ENCODE data around the gene DGAT2. TPM values are rescaled to one million over a fixed set of nuclear protein-coding genes. Genes with fewer than 3 reads are reported as not detected.

DGAT2 gene
- total and polyA plus RNA-seq, 4 donors: 57.2 to 152 (median 108) TPM

DNA sequence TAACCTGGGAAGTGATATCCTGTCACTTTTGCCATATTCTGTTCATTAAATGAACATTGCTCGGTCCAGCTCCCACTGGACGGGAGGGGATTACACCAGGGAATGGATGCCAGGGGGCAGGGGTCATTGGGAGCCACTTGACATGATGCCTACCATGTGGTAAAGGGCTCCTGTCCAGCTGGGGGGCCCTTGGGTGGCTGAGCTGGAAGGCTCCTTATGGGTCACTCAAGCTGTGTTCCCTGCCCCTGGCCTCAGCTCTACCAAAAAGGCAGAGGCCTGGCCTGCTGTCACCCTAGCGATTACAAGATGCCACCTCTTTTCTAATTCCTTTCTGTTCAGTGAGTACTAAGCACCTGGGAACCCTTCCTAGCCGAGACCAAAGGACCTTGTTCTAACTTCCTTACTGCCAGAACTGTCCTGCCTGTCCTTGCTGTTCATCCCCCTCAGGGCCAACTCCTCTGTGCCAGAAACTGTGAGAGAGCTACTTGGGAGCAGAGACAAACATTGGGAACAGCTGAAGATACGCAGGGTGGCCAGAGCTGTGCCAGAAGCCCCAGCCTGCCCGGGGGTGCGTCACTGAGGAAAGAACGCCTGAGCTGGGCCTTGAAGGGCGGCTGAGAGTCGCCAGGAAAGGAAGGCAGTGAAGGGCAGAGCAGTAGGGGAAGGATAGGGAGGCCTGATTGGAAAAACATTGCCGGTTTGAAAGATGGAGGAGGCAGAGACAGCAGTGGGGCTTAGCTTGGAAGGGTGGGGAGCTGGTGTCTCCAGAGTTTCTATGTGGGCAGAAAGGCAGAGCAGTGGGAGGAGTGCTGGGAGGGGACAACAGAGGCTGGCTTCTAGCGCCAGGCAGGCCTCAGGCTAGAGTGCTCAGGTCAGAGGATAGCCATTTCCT is 33.7 kb downstream of the DGAT2 start:
- Histone ChIP-seq H3K27me3 (ENCODE audit: control insufficient read depth in 4 of 4, insufficient read depth in 4 of 4, low read length in 3 of 4) (no peaks in the 10 kb centered on the region), H3K36me3 (ENCODE audit: control insufficient read depth in 4 of 4, insufficient read depth in 3 of 4, low read depth in 1 of 4, low read length in 3 of 4) (peaks cover 2 to 36% (median 14%) of the 10 kb centered on the region in 4 donors), H3K4me3 (ENCODE audit: low read depth in 1 of 3, low read length in 3 of 3) (no peak overlapping the region), H3K9me3 (ENCODE audit: control insufficient read depth in 4 of 4, low read length in 3 of 4) (no peaks in the 10 kb centered on the region), H3K27ac (ENCODE audit: low read depth in 1 of 2, low read length in 2 of 2) (no peak overlapping the region), H3K9ac (ENCODE audit: low read depth in 1 of 2, low read length in 2 of 2) (no peak overlapping the region), H3K4me1 (ENCODE audit: control insufficient read depth in 4 of 4, insufficient read depth in 4 of 4, low read length in 3 of 4) (peaks cover 0 to 3% (median 1%) of the 10 kb centered on the region in 4 donors)
- TF ChIP-seq CTCF (IDR thresholded peaks at IDR 0.05; ENCODE audit: low read depth, low read length, missing input control) (no peak), RAD21 (IDR thresholded peaks at IDR 0.05) (no peak), FOXA2 (IDR thresholded peaks at IDR 0.05) (no peak), JUND (IDR thresholded peaks at IDR 0.05) (no peak), EGR1 (IDR thresholded peaks at IDR 0.05; ENCODE audit: low read depth in 2 of 2) (no peak), TAF1 (conservative IDR thresholded peaks at IDR 0.05) (no peak), NR2F2 (IDR thresholded peaks at IDR 0.05) (no peak)
- TF ChIP-seq, protein P1, sequence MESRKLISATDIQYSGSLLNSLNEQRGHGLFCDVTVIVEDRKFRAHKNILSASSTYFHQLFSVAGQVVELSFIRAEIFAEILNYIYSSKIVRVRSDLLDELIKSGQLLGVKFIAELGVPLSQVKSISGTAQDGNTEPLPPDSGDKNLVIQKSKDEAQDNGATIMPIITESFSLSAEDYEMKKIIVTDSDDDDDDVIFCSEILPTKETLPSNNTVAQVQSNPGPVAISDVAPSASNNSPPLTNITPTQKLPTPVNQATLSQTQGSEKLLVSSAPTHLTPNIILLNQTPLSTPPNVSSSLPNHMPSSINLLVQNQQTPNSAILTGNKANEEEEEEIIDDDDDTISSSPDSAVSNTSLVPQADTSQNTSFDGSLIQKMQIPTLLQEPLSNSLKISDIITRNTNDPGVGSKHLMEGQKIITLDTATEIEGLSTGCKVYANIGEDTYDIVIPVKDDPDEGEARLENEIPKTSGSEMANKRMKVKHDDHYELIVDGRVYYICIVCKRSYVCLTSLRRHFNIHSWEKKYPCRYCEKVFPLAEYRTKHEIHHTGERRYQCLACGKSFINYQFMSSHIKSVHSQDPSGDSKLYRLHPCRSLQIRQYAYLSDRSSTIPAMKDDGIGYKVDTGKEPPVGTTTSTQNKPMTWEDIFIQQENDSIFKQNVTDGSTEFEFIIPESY (IDR thresholded peaks at IDR 0.05): no peak
- DNase-seq (ENCODE audit: low spot score): no peak
- WGBS: 87% methylated on average over 12 of the region's 12 CpGs

DNA sequence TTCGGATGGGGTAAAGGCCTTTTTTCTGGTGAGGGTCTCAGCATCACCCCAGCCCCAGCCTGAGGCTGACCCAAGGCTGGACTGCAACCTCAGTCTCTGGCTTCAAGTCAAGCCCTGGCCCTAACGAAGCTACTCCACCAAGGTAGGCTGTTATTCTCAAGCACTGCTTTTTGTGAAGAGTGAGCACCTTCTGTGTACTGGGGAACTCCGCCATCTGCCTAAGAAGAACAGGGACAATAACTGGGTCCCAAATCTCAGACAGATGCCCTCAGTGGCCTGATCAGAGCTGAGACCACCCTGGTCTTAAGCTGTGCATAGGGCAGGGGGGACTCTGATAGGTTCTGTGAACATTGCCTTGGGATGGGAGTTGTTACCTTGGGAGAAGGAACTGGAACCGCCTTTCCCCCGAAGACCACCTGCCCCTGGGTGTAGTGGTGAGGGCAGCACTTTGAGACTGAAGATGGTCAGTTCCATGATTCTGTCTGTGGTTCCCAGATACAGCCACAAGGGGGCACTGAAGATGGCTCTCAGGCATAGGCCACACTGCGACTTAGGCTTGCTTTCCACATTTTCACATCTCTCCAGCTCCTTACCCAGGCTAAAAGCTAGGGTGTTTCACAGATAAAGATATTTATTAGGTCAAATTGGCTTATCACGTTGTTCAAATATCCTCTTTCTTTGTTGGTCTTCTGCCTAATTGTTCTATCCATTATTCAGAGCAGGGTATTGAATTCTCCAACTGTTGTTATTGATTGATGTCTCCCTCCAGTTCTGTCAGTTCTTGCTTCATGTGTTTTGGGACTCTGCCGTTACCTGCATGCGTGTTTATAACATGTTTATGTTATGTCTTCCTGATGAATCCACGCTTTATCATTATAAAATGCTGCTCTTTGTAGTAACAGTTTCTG is 34.6 kb downstream of the DGAT2 start:
- H3K9me3 ChIP-seq (ENCODE audit: control insufficient read depth in 4 of 4, low read length in 3 of 4): no peaks in the 10 kb centered on the region
- peak; percentile 79 for DNase-seq (ENCODE audit: low spot score)

More for the DNA sequence above, 34.6 kb downstream of the DGAT2 start:
- Histone ChIP-seq H3K4me1 (ENCODE audit: control insufficient read depth in 4 of 4, insufficient read depth in 4 of 4, low read length in 3 of 4) (peaks cover 0 to 3% (median 0%) of the 10 kb centered on the region in 4 donors), H3K27ac (ENCODE audit: low read depth in 1 of 2, low read length in 2 of 2) (no peak overlapping the region), H3K9ac (ENCODE audit: low read depth in 1 of 2, low read length in 2 of 2) (no peak overlapping the region), H3K4me3 (ENCODE audit: low read depth in 1 of 3, low read length in 3 of 3) (no peak overlapping the region), H3K27me3 (ENCODE audit: control insufficient read depth in 4 of 4, insufficient read depth in 4 of 4, low read length in 3 of 4) (no peaks in the 10 kb centered on the region), H3K36me3 (ENCODE audit: control insufficient read depth in 4 of 4, insufficient read depth in 3 of 4, low read depth in 1 of 4, low read length in 3 of 4) (peaks cover under 1 to 30% (median 11%) of the 10 kb centered on the region in 4 donors)
- TF ChIP-seq RAD21 (IDR thresholded peaks at IDR 0.05) (peak; percentile 95 to 98), MAX (IDR thresholded peaks at IDR 0.05) (no peak), HNF4G (IDR thresholded peaks at IDR 0.05) (no peak), REST (IDR thresholded peaks at IDR 0.05) (no peak), FOXA1 (IDR thresholded peaks at IDR 0.05) (no peak), CTCF (IDR thresholded peaks at IDR 0.05; ENCODE audit: low read depth, low read length, missing input control) (peak; percentile 84)
- TF ChIP-seq, protein P1 (IDR thresholded peaks at IDR 0.05): no peak
- 53% methylated on average over 10 of the region's 10 CpGs for WGBS

All from liver (tissue), 9 donors.